Naive thymus-derived CD8-positive, alpha-beta T cell (primary cell): Measurements from ENCODE around the gene TPPP2. TPM values are rescaled to one million over a fixed set of nuclear protein-coding genes. Genes with fewer than 3 reads are reported as not detected.
A peak's percentile ranks its signal among the peaks of the same experiment; 100 is the strongest.
"Not testable (repeated sequence)": the region's sequence is repeated elsewhere in the genome, so short reads cannot be mapped to it uniquely, and the experiment has no call there.

Source experiments
- ATAC-seq, 2 donors: fragments of 150-1000 bp; cut with Tn5 transposase in 1 of 2; sonication (Bioruptor Pico), chemical (Tn5 transposase) in 1 of 2; 1 replicate in 1 of 2; 2 replicates in 1 of 2; pipeline ENCODE4 v1.10.0; 2021; ENCODE audit warnings: mild to moderate bottlenecking in 2 of 2, moderate library complexity in 2 of 2
- POLR2A ChIA-PET: fragments of 350-600 bp; sonication (Branson Sonifier 250); formaldehyde crosslinking; loops from one replicate; lab custom pipeline; 2021; ENCODE audit warnings: antibody characterized with exemption; lab: Charles Lee
- DNase-seq, 10 donors: peaks; one replicate each; pipeline versions ENCODE4 v3.0.0 to v3.0.0-alpha.2; 2020 to 2022
- H3K27ac Mint-ChIP-seq, 10 donors: one replicate each; pipeline ENCODE4 v1.8.0; 2020 to 2022; ENCODE audit warnings: mild to moderate bottlenecking in 10 of 10, mixed read lengths in 10 of 10, moderate library complexity in 4 of 10, inconsistent platforms in 1 of 10
- H3K27me3 Mint-ChIP-seq, 5 donors: one replicate each; pipeline ENCODE4 v1.8.0; 2021 to 2022; ENCODE audit warnings: mixed read lengths in 5 of 5
- H3K36me3 Mint-ChIP-seq, 3 donors: one replicate each; pipeline ENCODE4 v1.8.0; 2020 to 2022; ENCODE audit warnings: mixed read lengths in 3 of 3, mild to moderate bottlenecking in 2 of 3, inconsistent platforms in 1 of 3
- H3K4me1 Mint-ChIP-seq, 4 donors: one replicate each; pipeline ENCODE4 v1.8.0; 2021 to 2022; ENCODE audit warnings: mixed read lengths in 4 of 4
- H3K4me3 Mint-ChIP-seq, 10 donors: one replicate each; pipeline ENCODE4 v1.8.0; 2020 to 2022; ENCODE audit warnings: mild to moderate bottlenecking in 10 of 10, mixed read lengths in 10 of 10, moderate library complexity in 6 of 10, inconsistent platforms in 1 of 10
- H3K9me3 Mint-ChIP-seq, 9 donors: one replicate each; pipeline ENCODE4 v1.8.0; 2020 to 2022; ENCODE audit warnings: mixed read lengths in 9 of 9, mild to moderate bottlenecking in 3 of 9, inconsistent platforms in 1 of 9, moderate library complexity in 1 of 9
- polyA plus RNA-seq, 3 donors: library from polyadenylated mRNA; unstranded; fragments of 300-500 nt; fragmentation: Illumina TruSeq; gene quantifications; one replicate each; pipeline ENCODE4 v1.2.3, GENCODE V29; 2021
- total RNA-seq, 8 experiments: library from RNA in 2 of 8; stranded (reverse) in 2 of 8; gene quantifications; one replicate each; pipeline ENCODE4 v1.2.3 and lab custom pipeline; 2021 to 2026

The TPPP2 gene
- total and polyA plus RNA-seq, 5 experiments from 2014 or later = not detected

DNA sequence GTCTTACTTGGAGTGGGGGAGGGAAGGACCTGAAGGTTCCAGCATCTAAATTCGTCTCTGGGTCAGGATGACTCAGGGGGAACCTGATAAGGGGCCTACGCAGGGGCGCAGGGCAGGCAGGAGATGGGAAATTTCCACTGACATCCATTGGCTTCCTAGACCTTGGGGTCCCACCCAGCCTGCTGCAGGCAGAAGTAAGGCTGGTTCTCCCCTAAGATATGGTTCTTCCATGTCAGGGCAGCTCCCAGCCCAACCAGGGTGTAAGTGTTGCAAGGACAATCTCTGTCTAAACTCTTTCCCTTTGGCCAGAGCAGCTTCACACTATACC, 3.1 kb upstream of the TPPP2 start:
- H3K27me3 Mint-ChIP-seq = peaks cover 0 to 7% (median 0%) of the 10 kb centered on the region in 5 donors
- no peak for ATAC-seq
- POLR2A ChIA-PET = interaction anchor here (1.1 kb wide), 1 partner anchor 77 kb away, joined by 3 read pairs; no protein-coding TSS in a partner anchor
- peak overlapping the region in 7 of 10 donors; percentile 2 to 81 (median 24) for H3K27ac Mint-ChIP-seq
- DNase-seq = no peak
- H3K36me3 Mint-ChIP-seq = peaks cover 0 to 3% (median 0%) of the 10 kb centered on the region in 3 donors
- H3K9me3 Mint-ChIP-seq = no peaks in the 10 kb centered on the region
- peaks cover 20 to 26% (median 24%) of the 10 kb centered on the region in 4 donors for H3K4me1 Mint-ChIP-seq
- H3K4me3 Mint-ChIP-seq = peak overlapping the region; percentile 37 to 86 (median 56)

DNA sequence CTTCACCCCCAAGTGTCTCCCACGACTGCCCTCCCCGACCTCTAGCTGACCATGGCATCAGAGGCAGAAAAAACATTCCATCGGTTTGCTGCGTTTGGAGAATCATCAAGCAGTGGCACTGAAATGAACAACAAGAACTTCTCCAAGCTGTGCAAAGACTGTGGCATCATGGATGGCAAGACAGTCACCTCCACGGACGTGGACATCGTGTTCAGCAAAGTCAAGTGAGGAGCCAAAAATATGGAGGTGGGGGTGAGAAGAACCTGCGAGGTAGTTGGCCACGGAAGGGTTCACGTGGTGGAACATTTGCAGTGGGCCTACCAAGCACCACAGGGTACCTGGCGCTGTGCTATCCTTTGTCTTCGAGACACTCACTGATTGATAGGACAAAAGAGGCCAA, 514 bp downstream of the TPPP2 start:
- peaks cover 0 to 8% (median 0%) of the 10 kb centered on the region in 5 donors for H3K27me3 Mint-ChIP-seq
- no peak overlapping the region for H3K27ac Mint-ChIP-seq
- POLR2A ChIA-PET = no interaction called here
- H3K9me3 Mint-ChIP-seq = no peaks in the 10 kb centered on the region
- H3K4me1 Mint-ChIP-seq = peaks cover 0 to 2% (median under 1%) of the 10 kb centered on the region in 4 donors
- no peak overlapping the region for H3K4me3 Mint-ChIP-seq
- DNase-seq = no peak
- ATAC-seq = no peak
- no peaks in the 10 kb centered on the region for H3K36me3 Mint-ChIP-seq

DNA sequence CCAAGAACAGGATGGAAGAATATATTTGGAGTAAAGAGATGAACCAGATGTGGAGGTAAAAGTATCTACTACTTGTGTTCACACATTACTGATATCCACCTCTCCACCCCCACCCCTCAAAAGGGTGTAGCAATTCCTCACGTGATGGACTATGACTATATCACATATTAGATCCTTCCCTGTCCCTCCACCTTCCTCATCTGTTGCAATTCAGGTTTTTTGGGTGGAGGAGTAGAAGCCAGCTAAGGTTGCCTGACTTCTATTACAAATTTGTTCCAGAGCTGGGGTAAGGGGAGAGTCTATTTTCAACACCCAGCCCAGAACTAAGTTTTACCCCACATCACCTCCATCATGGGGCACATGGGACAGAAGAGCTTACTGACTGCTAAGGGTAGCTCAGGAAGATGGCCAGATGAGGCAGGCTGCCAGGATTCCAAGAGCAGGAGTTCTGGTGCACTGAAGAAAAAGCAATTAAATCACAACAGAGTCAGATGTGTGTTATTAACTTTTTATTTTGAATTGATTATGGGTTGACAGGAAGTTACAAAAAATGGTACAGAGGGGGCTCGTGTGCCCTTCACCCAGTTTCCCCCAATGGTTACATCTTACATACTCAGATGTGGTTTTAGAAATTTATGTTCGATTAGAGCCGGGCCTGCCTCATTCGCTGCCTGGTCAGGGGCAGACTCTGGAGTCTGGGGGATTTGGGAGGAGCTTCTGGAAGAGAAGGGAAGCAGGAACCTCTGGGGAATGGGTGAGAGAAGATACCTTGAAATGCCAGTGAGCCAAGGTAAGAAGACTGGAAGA, 2.5 kb downstream of the TPPP2 start:
- peaks cover 0 to 1% (median 0%) of the 10 kb centered on the region in 4 donors for H3K4me1 Mint-ChIP-seq
- no peaks in the 10 kb centered on the region for H3K36me3 Mint-ChIP-seq
- DNase-seq = no peak
- no peak overlapping the region for H3K4me3 Mint-ChIP-seq
- POLR2A ChIA-PET = interaction anchor here (0.9 to 1.0 kb wide), 2 partner anchors 9 to 12 kb away, joined by 3 read pairs; no protein-coding TSS in a partner anchor
- no peaks in the 10 kb centered on the region for H3K9me3 Mint-ChIP-seq
- H3K27me3 Mint-ChIP-seq = peaks cover 0 to 8% (median 0%) of the 10 kb centered on the region in 5 donors
- ATAC-seq = no peak
- peak overlapping the region in 1 of 10 donors; percentile 82 for H3K27ac Mint-ChIP-seq

DNA sequence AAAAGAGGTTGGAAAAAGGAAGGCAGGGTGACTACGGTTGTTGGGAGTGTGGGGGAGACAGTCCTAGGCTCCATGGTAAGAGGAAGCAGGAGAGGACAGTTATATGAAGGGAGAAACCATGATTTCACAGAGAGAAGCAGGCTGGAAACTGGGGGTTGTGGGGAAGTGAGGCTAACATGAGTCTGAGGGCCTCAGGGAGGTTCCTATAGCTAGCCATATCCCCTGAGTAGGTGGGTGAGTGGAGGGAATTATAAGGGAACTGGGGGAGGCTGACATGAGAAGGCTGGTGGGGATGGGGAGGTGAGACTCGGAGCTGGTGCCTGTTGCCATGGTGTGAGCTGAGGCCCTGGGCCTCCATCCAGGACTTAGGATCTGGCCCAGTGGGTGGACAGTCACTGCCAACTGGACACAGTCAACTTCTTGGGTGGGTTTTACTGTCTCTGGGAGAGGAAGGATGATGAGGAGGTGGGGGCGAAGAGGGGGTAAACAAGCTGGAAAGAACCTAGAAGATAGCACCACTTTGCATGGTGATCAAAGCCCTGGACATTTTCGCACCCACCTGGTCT, 3.2 kb downstream of the TPPP2 start:
- DNase-seq (no peak), ATAC-seq (no peak)
- H3K9me3 Mint-ChIP-seq = no peaks in the 10 kb centered on the region
- peak overlapping the region in 2 of 10 donors; percentile 10 to 82 for H3K27ac Mint-ChIP-seq
- H3K36me3 Mint-ChIP-seq = no peaks in the 10 kb centered on the region
- POLR2A ChIA-PET = interaction anchor here (1.0 kb wide), 1 partner anchor 12 kb away, joined by 3 read pairs; no protein-coding TSS in a partner anchor
- peaks cover 0 to 1% (median 0%) of the 10 kb centered on the region in 4 donors for H3K4me1 Mint-ChIP-seq
- peaks cover 0 to 8% (median under 1%) of the 10 kb centered on the region in 5 donors for H3K27me3 Mint-ChIP-seq
- H3K4me3 Mint-ChIP-seq = no peak overlapping the region

DNA sequence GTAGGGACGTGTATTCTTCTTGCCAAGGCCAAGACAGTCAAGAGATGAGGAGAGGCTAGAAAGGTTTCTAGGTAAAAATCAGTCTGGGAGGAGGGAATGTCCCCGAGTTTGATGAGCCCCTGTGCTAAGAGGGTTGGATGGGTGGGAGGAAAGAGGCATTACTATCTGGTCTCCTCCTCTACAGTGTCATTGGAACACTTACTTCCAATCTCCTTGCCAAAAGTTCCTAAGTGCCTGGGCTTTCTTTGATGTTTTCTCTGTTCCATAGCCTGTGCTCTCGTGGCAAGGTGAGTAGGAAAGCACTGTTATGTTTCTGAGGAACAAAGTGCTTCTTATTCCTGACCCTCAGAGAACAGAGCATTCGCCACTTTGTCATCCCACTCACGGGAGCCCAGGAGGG, 4.7 kb downstream of the TPPP2 start, which contains the start of gene RNASE13:
RNASE13 (minus strand) TSS at position 101 of the 400 bp plus-strand sequence. CDS start 519 bp downstream, outside the sequence.
- Mint-ChIP-seq H3K4me1 (peaks cover 0 to 1% (median 0%) of the 10 kb centered on the region in 4 donors), H3K27me3 (peaks cover 0 to 8% (median 3%) of the 10 kb centered on the region in 5 donors), H3K36me3 (no peaks in the 10 kb centered on the region), H3K27ac (peak within 1 kb of the TSS in 1 of 10 donors; percentile 16), H3K9me3 (no peaks in the 10 kb centered on the region), H3K4me3 (no peak within 1 kb of the TSS)
- DNase-seq = no peak
- ATAC-seq = no peak
- POLR2A ChIA-PET = interaction anchor here (2.1 kb wide), 1 partner anchor 11 kb away, joined by 6 read pairs; no protein-coding TSS in a partner anchor

DNA sequence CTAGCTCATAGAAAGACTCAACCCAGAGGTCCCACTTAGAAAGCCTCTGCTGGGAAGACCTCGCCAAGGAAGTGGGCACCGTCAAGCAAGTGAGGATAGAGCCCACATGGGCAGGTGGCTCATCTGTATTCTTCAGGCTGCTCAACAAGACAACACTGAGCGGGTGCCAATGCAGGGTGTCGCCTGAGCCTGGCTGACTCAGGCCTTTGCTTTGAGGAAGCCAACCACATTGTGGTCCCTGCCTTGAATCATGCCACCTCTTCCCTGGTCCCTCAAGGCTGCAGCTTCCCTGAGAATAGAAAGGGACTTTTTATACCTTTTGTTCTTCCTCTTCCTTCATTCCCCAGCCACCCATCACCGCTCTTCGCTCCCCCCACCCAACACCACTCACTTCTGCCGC, 6.7 kb downstream of the TPPP2 start:
- ATAC-seq = no peak
- Mint-ChIP-seq H3K27me3 (peaks cover 0 to 8% (median 5%) of the 10 kb centered on the region in 5 donors), H3K4me3 (no peak overlapping the region), H3K9me3 (no peaks in the 10 kb centered on the region), H3K4me1 (peaks cover 0 to 1% (median 0%) of the 10 kb centered on the region in 4 donors), H3K36me3 (no peaks in the 10 kb centered on the region), H3K27ac (peak overlapping the region in 2 of 10 donors; percentile 47 to 70)
- POLR2A ChIA-PET = interaction anchor here (2.1 kb wide), 1 partner anchor 13 kb away, joined by 6 read pairs; no protein-coding TSS in a partner anchor
- DNase-seq = no peak

DNA sequence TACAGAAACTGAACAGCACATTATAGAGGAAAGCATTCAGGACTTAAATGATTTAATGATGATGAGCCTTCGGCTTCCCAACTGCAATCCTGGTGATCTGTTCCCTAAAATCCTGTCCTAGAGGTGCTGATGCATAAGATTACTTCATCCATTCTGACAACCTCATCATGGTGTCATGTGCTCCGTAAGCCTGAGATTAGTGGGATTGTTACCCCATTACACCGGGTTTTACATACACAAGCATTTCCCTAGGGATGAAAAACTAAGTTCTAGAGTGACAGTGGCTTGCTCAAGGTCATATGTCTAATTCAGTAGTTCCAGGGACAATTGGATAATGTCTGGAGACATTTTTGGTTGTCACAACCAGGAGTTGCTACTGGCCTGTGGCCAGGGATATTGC, 7.1 kb downstream of the TPPP2 start:
- Mint-ChIP-seq H3K4me1 (peaks cover 0 to 1% (median 0%) of the 10 kb centered on the region in 4 donors), H3K4me3 (no peak overlapping the region), H3K36me3 (no peaks in the 10 kb centered on the region), H3K27me3 (peaks cover 0 to 11% (median 5%) of the 10 kb centered on the region in 5 donors), H3K27ac (no peak overlapping the region), H3K9me3 (no peaks in the 10 kb centered on the region)
- ATAC-seq (no peak), DNase-seq (no peak)
- POLR2A ChIA-PET = no interaction called here

DNA sequence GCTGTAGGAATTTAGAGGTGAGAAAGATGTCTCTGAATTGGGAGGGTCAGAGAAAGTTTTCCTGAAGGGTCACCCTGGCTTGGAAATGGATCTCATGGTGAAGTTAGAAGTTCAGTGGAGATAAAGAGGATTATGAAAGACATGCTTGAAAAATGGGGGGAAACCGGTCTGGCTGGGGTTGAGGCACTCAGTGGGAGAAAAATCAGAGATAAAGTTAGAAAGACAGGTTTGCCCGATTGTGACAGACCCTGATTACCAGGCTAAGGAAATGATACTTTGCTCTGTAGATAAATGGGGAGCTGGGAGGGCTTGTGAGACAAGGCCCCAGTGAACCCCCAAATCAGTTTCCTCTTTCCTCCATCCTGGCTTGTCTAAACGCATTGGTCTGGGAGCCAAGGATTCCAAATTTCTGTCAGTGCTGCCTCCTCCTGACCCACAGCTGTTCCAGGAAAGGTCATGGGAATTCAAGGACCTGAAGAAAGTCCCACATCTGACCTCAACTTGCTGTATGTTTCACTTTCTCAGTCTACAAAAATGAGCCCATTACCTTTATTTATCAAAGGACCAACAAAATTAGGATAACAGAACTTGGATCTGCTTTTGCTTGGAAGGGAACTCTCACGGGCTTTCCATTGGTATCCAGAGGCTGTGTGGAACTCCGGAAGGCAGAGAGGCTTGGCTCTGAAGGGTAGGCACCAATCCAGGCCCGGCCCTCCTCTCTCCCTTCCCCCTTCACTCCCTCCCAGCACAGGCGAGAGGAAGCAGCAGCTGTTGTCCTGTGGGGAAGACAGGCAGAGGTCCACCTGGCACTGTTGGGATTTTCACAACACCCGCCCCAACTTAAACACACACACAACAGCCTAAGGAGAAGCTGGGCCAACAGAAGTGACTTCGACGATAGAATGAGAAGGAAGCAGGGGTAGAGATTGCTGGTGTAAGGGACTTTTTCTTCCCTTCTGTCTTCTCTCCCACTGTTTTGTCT, 8.7 kb downstream of the TPPP2 start:
- Mint-ChIP-seq H3K27ac (peak overlapping the region in 2 of 10 donors; percentile 1 to 12), H3K36me3 (no peaks in the 10 kb centered on the region), H3K4me1 (peaks cover 0 to 1% (median 0%) of the 10 kb centered on the region in 4 donors), H3K4me3 (no peak overlapping the region), H3K27me3 (peaks cover 6 to 19% (median 9%) of the 10 kb centered on the region in 5 donors), H3K9me3 (no peaks in the 10 kb centered on the region)
- ATAC-seq (no peak), DNase-seq (no peak)
- POLR2A ChIA-PET = interaction anchor here (2.9 kb wide), 1 partner anchor 24 kb away, joined by 14 read pairs; no protein-coding TSS in a partner anchor

DNA sequence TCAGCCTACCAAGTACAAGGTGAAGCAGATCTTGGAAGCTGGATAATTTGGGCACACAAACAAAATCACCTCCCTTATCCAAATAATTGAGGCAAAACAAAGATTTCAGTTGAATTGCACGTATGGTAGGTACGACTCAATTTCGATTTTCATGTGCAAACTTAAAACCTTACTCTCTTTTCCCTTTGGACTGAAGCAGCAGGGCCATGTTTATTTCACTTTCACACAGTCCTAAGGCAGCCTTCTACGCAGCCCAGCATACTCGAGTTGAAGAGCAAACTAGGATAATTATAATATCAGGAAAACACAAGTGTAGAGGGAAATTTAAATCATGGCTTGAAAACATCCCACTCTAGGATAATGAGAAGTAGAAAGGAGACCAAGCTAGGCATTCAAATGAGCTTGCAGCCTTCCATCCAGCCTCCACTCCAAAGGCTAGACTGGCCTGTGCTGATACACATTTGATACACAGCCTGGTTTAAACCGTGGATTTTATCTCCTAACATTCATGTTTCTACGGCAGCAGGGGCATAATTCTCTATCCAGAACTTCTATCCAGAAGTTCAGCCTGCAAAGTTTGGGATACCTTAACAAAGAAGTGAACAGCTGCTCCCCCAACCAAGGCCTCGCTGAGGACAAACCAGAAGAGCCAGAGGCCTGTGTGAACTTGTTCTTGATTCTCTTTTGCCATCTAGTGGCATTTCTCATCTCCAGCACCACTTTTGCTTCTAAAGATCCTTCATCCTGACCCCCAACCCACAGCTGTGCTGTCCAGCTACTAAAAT, 9.8 kb downstream of the TPPP2 start:
- Mint-ChIP-seq H3K9me3 (no peaks in the 10 kb centered on the region), H3K27ac (no peak overlapping the region), H3K27me3 (peaks cover 6 to 19% (median 12%) of the 10 kb centered on the region in 5 donors), H3K4me3 (no peak overlapping the region), H3K4me1 (peaks cover 6 to 8% (median 7%) of the 10 kb centered on the region in 4 donors), H3K36me3 (no peaks in the 10 kb centered on the region)
- peak in 7 of 10 donors; percentile 8 to 65 (median 37) for DNase-seq
- POLR2A ChIA-PET = interaction anchor here (2.9 kb wide), 1 partner anchor 25 kb away, joined by 14 read pairs; no protein-coding TSS in a partner anchor
- peak; percentile 85 to 91 for ATAC-seq

DNA sequence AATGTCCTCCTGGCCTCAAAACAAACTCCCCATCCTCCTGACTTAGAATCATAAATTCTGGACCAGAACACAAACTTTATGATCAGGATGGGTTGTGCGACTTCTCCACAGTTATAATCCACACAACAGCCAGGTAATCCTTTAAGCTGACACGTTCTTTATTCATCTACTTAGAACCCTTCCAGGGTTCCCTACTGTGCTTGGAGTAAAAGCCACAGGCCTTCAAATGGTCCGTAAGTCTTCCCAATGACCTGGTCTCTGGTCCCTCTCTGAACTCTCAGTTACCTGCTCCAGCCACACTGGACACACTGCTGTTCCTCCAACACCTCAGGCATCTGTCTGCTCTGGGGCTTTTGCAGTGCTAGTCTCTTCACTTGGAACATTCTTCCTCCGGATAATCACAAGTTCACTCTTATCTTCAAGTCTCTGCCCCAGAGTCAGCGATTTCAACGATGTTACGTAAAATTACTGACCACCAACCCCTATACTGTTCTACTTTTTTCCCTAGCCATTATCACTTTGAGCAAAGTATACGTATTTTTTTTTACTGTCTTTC, 10.4 kb downstream of the TPPP2 start:
- POLR2A ChIA-PET = interaction anchor here (0.7 to 2.9 kb wide), 2 partner anchors 9 to 26 kb away, joined by 3 to 14 read pairs; no protein-coding TSS in a partner anchor
- H3K9me3 Mint-ChIP-seq = no peaks in the 10 kb centered on the region
- peaks cover 7 to 22% (median 13%) of the 10 kb centered on the region in 5 donors for H3K27me3 Mint-ChIP-seq
- H3K4me3 Mint-ChIP-seq = no peak overlapping the region
- DNase-seq = no peak
- peaks cover 5 to 8% (median 7%) of the 10 kb centered on the region in 4 donors for H3K4me1 Mint-ChIP-seq
- H3K36me3 Mint-ChIP-seq = no peaks in the 10 kb centered on the region
- no peak for ATAC-seq
- H3K27ac Mint-ChIP-seq = no peak overlapping the region

DNA sequence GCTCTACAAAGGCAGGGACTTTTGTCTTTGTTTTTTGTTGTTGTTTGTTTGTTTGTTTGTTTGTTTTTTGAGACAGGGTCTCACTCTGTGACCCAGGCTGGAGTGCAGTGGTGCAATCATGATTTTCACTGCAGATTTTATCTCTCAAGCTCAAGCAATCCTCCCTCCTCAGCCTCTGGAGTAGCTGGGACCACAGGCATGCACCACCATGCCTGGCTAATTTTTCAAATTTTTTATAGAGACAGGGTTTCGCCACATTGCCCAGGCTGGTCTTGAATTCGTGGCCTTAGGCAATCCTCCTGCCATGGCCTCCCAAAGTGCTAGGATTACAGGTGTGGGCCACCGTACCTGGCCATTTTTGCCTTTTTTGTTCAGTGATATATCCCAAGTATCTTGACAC, 10.9 kb downstream of the TPPP2 start:
- POLR2A ChIA-PET = interaction anchor here (0.6 to 2.9 kb wide), 3 partner anchors 9 to 49 kb away, joined by 3 to 14 read pairs (median 3); no protein-coding TSS in a partner anchor
- H3K4me3 Mint-ChIP-seq, H3K36me3 Mint-ChIP-seq, H3K9me3 Mint-ChIP-seq, H3K27ac Mint-ChIP-seq, H3K4me1 Mint-ChIP-seq, DNase-seq, ATAC-seq: not testable (repeated sequence)
- H3K27me3 Mint-ChIP-seq = peaks cover 7 to 22% (median 13%) of the 10 kb centered on the region in 5 donors
